ENCODE measurements around the gene SNAP29.
"Not testable (repeated sequence)": the region's sequence is repeated elsewhere in the genome, so short reads cannot be mapped to it uniquely, and the experiment has no call there.

SNAP29 gene

GRCh38 chr22:20858615-20859416 is at the start of gene SNAP29, which contains the start of gene PI4KA:
TSS of gene SNAP29 (plus strand) at chr22:20859007. CDS start at chr22:20859111, 104 bp downstream.
TSS of gene PI4KA (minus strand) at chr22:20858811. CDS start at chr22:20858725, 86 bp downstream.
- in situ Hi-C loops (cut with HindIII; ENCODE audit: low sequenced_read_pairs) = no loop called here

GRCh38 chr22:20809538-20810185 is 49.1 kb upstream of the SNAP29 start:
- in situ Hi-C loops (cut with HindIII; ENCODE audit: low sequenced_read_pairs) = no loop called here

GRCh38 chr22:20810645-20811044 is 48.2 kb upstream of the SNAP29 start:
- in situ Hi-C loops (cut with HindIII; ENCODE audit: low sequenced_read_pairs) = no loop called here

- in situ Hi-C loops (cut with HindIII; ENCODE audit: low sequenced_read_pairs) = no loop called here
These were observed 47.6 kb upstream of the SNAP29 start for GRCh38 chr22:20811171-20811570.

- in situ Hi-C loops (cut with HindIII; ENCODE audit: low sequenced_read_pairs) = no loop called here
These were observed 46.7 kb upstream of the SNAP29 start for GRCh38 chr22:20811971-20812660.

GRCh38 chr22:20813056-20813455 is 45.8 kb upstream of the SNAP29 start:
- in situ Hi-C loops (cut with HindIII; ENCODE audit: low sequenced_read_pairs) = no loop called here

- in situ Hi-C loops (cut with HindIII; ENCODE audit: low sequenced_read_pairs) = no loop called here
These were observed 44.5 kb upstream of the SNAP29 start for GRCh38 chr22:20814221-20814808.

GRCh38 chr22:20815477-20816050 is 43.2 kb upstream of the SNAP29 start:
- in situ Hi-C loops (cut with HindIII; ENCODE audit: low sequenced_read_pairs) = loop anchor here (5.0 kb wide), 1 partner anchor 52 kb away; no protein-coding TSS in a partner anchor

GRCh38 chr22:20816559-20816958 is 42.2 kb upstream of the SNAP29 start:
- in situ Hi-C loops (cut with HindIII; ENCODE audit: low sequenced_read_pairs) = loop anchor here (5.0 kb wide), 1 partner anchor 51 kb away; no protein-coding TSS in a partner anchor

GRCh38 chr22:20818471-20818870 is 40.3 kb upstream of the SNAP29 start:
- in situ Hi-C loops (cut with HindIII; ENCODE audit: low sequenced_read_pairs) = loop anchor here (5.0 kb wide), 1 partner anchor 49 kb away; no protein-coding TSS in a partner anchor

GRCh38 chr22:20819471-20819870 is 39.3 kb upstream of the SNAP29 start:
- in situ Hi-C loops (cut with HindIII; ENCODE audit: low sequenced_read_pairs) = loop anchor here (5.0 kb wide), 1 partner anchor 48 kb away; no protein-coding TSS in a partner anchor

- in situ Hi-C loops (cut with HindIII; ENCODE audit: low sequenced_read_pairs) = not testable (repeated sequence)
These were observed 37.0 kb upstream of the SNAP29 start for GRCh38 chr22:20821717-20822239.

GRCh38 chr22:20822240-20822639 is 36.6 kb upstream of the SNAP29 start:
- in situ Hi-C loops (cut with HindIII; ENCODE audit: low sequenced_read_pairs) = no loop called here

GRCh38 chr22:20823264-20823663 is 35.5 kb upstream of the SNAP29 start:
- in situ Hi-C loops (cut with HindIII; ENCODE audit: low sequenced_read_pairs) = no loop called here

- in situ Hi-C loops (cut with HindIII; ENCODE audit: low sequenced_read_pairs) = not testable (repeated sequence)
These were observed 33.6 kb upstream of the SNAP29 start for GRCh38 chr22:20825216-20825615.

- in situ Hi-C loops (cut with HindIII; ENCODE audit: low sequenced_read_pairs) = no loop called here
These were observed 33.2 kb upstream of the SNAP29 start for GRCh38 chr22:20825624-20826023.

GRCh38 chr22:20826373-20827152 is 32.2 kb upstream of the SNAP29 start:
- in situ Hi-C loops (cut with HindIII; ENCODE audit: low sequenced_read_pairs) = not testable (repeated sequence)

GRCh38 chr22:20829491-20830134 is 29.2 kb upstream of the SNAP29 start:
- in situ Hi-C loops (cut with HindIII; ENCODE audit: low sequenced_read_pairs) = no loop called here

GRCh38 chr22:20833225-20833665 is 25.6 kb upstream of the SNAP29 start:
- in situ Hi-C loops (cut with HindIII; ENCODE audit: low sequenced_read_pairs) = no loop called here
